AG04450 (cell line): ENCODE data around the gene ANKRD28. TPM values are rescaled to one million over a fixed set of nuclear protein-coding genes. Genes with fewer than 3 reads are reported as not detected.
A peak's percentile ranks its signal among the peaks of the same experiment; 100 is the strongest.
"Not testable (repeated sequence)": the region's sequence is repeated elsewhere in the genome, so short reads cannot be mapped to it uniquely, and the experiment has no call there.

Experiments
- CTCF ChIA-PET: fragments of 300-600, 350-600 bp; formaldehyde crosslinking; extraction: SDS; loops from one replicate; lab custom pipeline; 2022; ENCODE audit warnings: antibody characterized with exemption, inconsistent platforms; lab: Charles Lee
- POLR2A ChIA-PET: fragments of 350-600 bp; formaldehyde crosslinking; extraction: SDS; loops from one replicate; lab custom pipeline; 2021; ENCODE audit warnings: antibody characterized with exemption, inconsistent platforms; lab: Yijun Ruan, JAX
- DNase-seq: peaks from one replicate; pipeline ENCODE4 v3.0.0-alpha.2; 2011; ENCODE audit warnings: low read depth, low spot score
- H3K27ac ChIP-seq: one replicate; pipeline ENCODE4 v1.5.1; 2012; ENCODE audit warnings: low read depth, low read length, control low read depth
- H3K27me3 ChIP-seq: one replicate; pipeline ENCODE4 v1.6.0; 2012; ENCODE audit warnings: low read length; ENCODE audit not compliant: control insufficient read depth, insufficient read depth
- H3K4me3 ChIP-seq: 2 replicates; pipeline ENCODE4 v1.5.1; 2011; ENCODE audit warnings: mild to moderate bottlenecking, low read depth, low read length, control low read depth
- H3K9me3 ChIP-seq: 2 replicates; pipeline ENCODE4 v1.5.1; 2012; ENCODE audit warnings: low read length; ENCODE audit not compliant: control insufficient read depth, insufficient read depth
- CTCF ChIP-seq: IDR thresholded peaks from 2 replicates; pipeline ENCODE4 v1.5.1; 2011; ENCODE audit warnings: low read depth, low read length, control low read depth, inconsistent platforms
- polyA plus RNA-seq: library from polyadenylated mRNA; depleted of rRNA; stranded (reverse); fragments of >200 nt; gene quantifications from 2 replicates; pipeline ENCODE4 v1.2.3, GENCODE V29; 2011

ANKRD28 gene
- polyA plus RNA-seq, 1 experiment: 134 TPM

GRCh38 chr3:15820911-15821310 is 23.1 kb upstream of the ANKRD28 start:
- POLR2A ChIA-PET: no interaction called here
- no peaks in the 10 kb centered on the region for H3K9me3 ChIP-seq
- no peak overlapping the region for H3K4me3 ChIP-seq
- no peak overlapping the region for H3K27ac ChIP-seq
- CTCF ChIA-PET: interaction anchor here (1.2 to 1.4 kb wide), 3 partner anchors 27 to 427 kb away, joined by 3 to 5 read pairs (median 3); no protein-coding TSS in a partner anchor
- no peak for DNase-seq
- TF ChIP-seq CTCF: no peak
- no peaks in the 10 kb centered on the region for H3K27me3 ChIP-seq

GRCh38 chr3:15819576-15819975 is 21.8 kb upstream of the ANKRD28 start:
- Histone ChIP-seq H3K4me3 (no peak overlapping the region), H3K9me3 (no peaks in the 10 kb centered on the region), H3K27ac (no peak overlapping the region), H3K27me3 (no peaks in the 10 kb centered on the region)
- ChIA-PET POLR2A (no interaction called here), CTCF (interaction anchor here (0.6 to 1.2 kb wide), 3 partner anchors 230 to 449 kb away, joined by 3 to 10 read pairs (median 4); no protein-coding TSS in a partner anchor)
- DNase-seq: no peak
- no peak for TF ChIP-seq CTCF

GRCh38 chr3:15819043-15819442 is 21.3 kb upstream of the ANKRD28 start:
- POLR2A ChIA-PET: no interaction called here
- DNase-seq: no peak
- no peak overlapping the region for H3K4me3 ChIP-seq
- CTCF ChIA-PET: interaction anchor here (1.1 kb wide), 1 partner anchor 230 kb away, joined by 3 read pairs; no protein-coding TSS in a partner anchor
- no peaks in the 10 kb centered on the region for H3K27me3 ChIP-seq
- TF ChIP-seq CTCF: no peak
- H3K9me3 ChIP-seq: no peaks in the 10 kb centered on the region
- H3K27ac ChIP-seq: no peak overlapping the region

GRCh38 chr3:15815696-15816095 is 17.9 kb upstream of the ANKRD28 start:
- peak; percentile 54 for DNase-seq
- no peak overlapping the region for H3K27ac ChIP-seq
- CTCF ChIA-PET: interaction anchor here (0.6 to 2.9 kb wide), 37 partner anchors 9 to 454 kb away, joined by 3 to 24 read pairs (median 4); partner anchors contain the start of genes DPH3 and OXNAD1
- no peak overlapping the region for H3K4me3 ChIP-seq
- H3K27me3 ChIP-seq: no peaks in the 10 kb centered on the region
- TF ChIP-seq CTCF: peak; percentile 54
- POLR2A ChIA-PET: no interaction called here
- no peaks in the 10 kb centered on the region for H3K9me3 ChIP-seq

GRCh38 chr3:15813079-15813478 is 15.3 kb upstream of the ANKRD28 start:
- POLR2A ChIA-PET: interaction anchor here (0.6 kb wide), 1 partner anchor 248 kb away, joined by 6 read pairs; no protein-coding TSS in a partner anchor
- not testable (repeated sequence) for DNase-seq, H3K27ac ChIP-seq, H3K27me3 ChIP-seq, H3K4me3 ChIP-seq, H3K9me3 ChIP-seq
- CTCF ChIA-PET: interaction anchor here (0.5 to 3.9 kb wide), 15 partner anchors 15 to 659 kb away, joined by 3 to 75 read pairs (median 4); partner anchors contain the start of genes ANKRD28, GALNT15 and OXNAD1
